ENCODE measurements around the gene ATF2. TPM values are rescaled to one million over a fixed set of nuclear protein-coding genes. Genes with fewer than 3 reads are reported as not detected.
"Not testable (repeated sequence)": the region's sequence is repeated elsewhere in the genome, so short reads cannot be mapped to it uniquely, and the experiment has no call there.

ATF2 gene
- total RNA-seq, 1 donor from 2014 or later, result 40.5 TPM

GRCh38 chr2:175107146-175107545 lies 60.9 kb downstream of the ATF2 start:
- no peak overlapping the region for H3K27ac ChIP-seq
- no peak overlapping the region for H3K4me3 ChIP-seq
- no peaks in the 10 kb centered on the region for H3K9me3 ChIP-seq
- intact Hi-C loops (cut with DNase I), result no loop called here
- H3K36me3 ChIP-seq, result peaks cover 0 to 4% of the 10 kb centered on the region in 2 donors
- TF ChIP-seq CTCF (IDR thresholded peaks at IDR 0.05) (no peak), POLR2AphosphoS5 (IDR thresholded peaks at IDR 0.05; ENCODE audit: insufficient read depth in 1 of 2, low read depth in 1 of 2) (no peak), POLR2A (IDR thresholded peaks at IDR 0.05) (no peak)
- H3K27me3 ChIP-seq, result no peaks in the 10 kb centered on the region
- DNase-seq (ENCODE audit: extremely low spot score in 2 of 2), result no peak
- H3K4me1 ChIP-seq, result no peaks in the 10 kb centered on the region

GRCh38 chr2:175103191-175103590 lies 64.8 kb downstream of the ATF2 start:
- Histone ChIP-seq H3K4me3 (no peak overlapping the region), H3K4me1 (no peaks in the 10 kb centered on the region), H3K9me3 (no peaks in the 10 kb centered on the region), H3K36me3 (peaks cover 0 to 4% of the 10 kb centered on the region in 2 donors), H3K27me3 (no peaks in the 10 kb centered on the region), H3K27ac (no peak overlapping the region)
- no peak for DNase-seq (ENCODE audit: extremely low spot score in 2 of 2)
- intact Hi-C loops (cut with DNase I), result no loop called here
- TF ChIP-seq POLR2A (IDR thresholded peaks at IDR 0.05) (no peak), CTCF (IDR thresholded peaks at IDR 0.05) (no peak), POLR2AphosphoS5 (IDR thresholded peaks at IDR 0.05; ENCODE audit: insufficient read depth in 1 of 2, low read depth in 1 of 2) (no peak)

GRCh38 chr2:175101514-175101913 lies 66.5 kb downstream of the ATF2 start:
- Histone ChIP-seq H3K4me3 (no peak overlapping the region), H3K27me3 (no peaks in the 10 kb centered on the region), H3K27ac (no peak overlapping the region), H3K9me3 (no peaks in the 10 kb centered on the region), H3K36me3 (peaks cover 4% of the 10 kb centered on the region in 2 donors), H3K4me1 (no peaks in the 10 kb centered on the region)
- DNase-seq (ENCODE audit: extremely low spot score in 2 of 2), result no peak
- intact Hi-C loops (cut with DNase I), result no loop called here
- TF ChIP-seq POLR2AphosphoS5 (IDR thresholded peaks at IDR 0.05; ENCODE audit: insufficient read depth in 1 of 2, low read depth in 1 of 2) (no peak), POLR2A (IDR thresholded peaks at IDR 0.05) (no peak), CTCF (IDR thresholded peaks at IDR 0.05) (no peak)

GRCh38 chr2:175097297-175097696 lies 70.7 kb downstream of the ATF2 start:
- no peak overlapping the region for H3K4me3 ChIP-seq
- TF ChIP-seq POLR2A (IDR thresholded peaks at IDR 0.05), result no peak
- TF ChIP-seq POLR2AphosphoS5 (IDR thresholded peaks at IDR 0.05; ENCODE audit: insufficient read depth in 1 of 2, low read depth in 1 of 2), result no peak
- TF ChIP-seq CTCF (IDR thresholded peaks at IDR 0.05), result no peak
- no peaks in the 10 kb centered on the region for H3K4me1 ChIP-seq
- H3K36me3 ChIP-seq, result peaks cover 4 to 23% of the 10 kb centered on the region in 2 donors
- H3K27ac ChIP-seq, result no peak overlapping the region
- intact Hi-C loops (cut with DNase I), result no loop called here
- H3K27me3 ChIP-seq, result no peaks in the 10 kb centered on the region
- no peaks in the 10 kb centered on the region for H3K9me3 ChIP-seq
- DNase-seq (ENCODE audit: extremely low spot score in 2 of 2), result no peak

- H3K4me1 ChIP-seq; DNase-seq (ENCODE audit: extremely low spot score in 2 of 2); intact Hi-C loops (cut with DNase I); H3K4me3 ChIP-seq; H3K36me3 ChIP-seq; H3K27me3 ChIP-seq; H3K27ac ChIP-seq; H3K9me3 ChIP-seq: not testable (repeated sequence)
These were observed 83.9 kb downstream of the ATF2 start for GRCh38 chr2:175084117-175084516.

- Histone ChIP-seq H3K4me3 (no peak overlapping the region), H3K27me3 (no peaks in the 10 kb centered on the region), H3K4me1 (no peaks in the 10 kb centered on the region), H3K9me3 (no peaks in the 10 kb centered on the region), H3K36me3 (peaks cover 0 to 13% of the 10 kb centered on the region in 2 donors), H3K27ac (no peak overlapping the region)
- intact Hi-C loops (cut with DNase I), result no loop called here
- TF ChIP-seq CTCF (IDR thresholded peaks at IDR 0.05), result no peak
- no peak for TF ChIP-seq POLR2AphosphoS5 (IDR thresholded peaks at IDR 0.05; ENCODE audit: insufficient read depth in 1 of 2, low read depth in 1 of 2)
- no peak for TF ChIP-seq POLR2A (IDR thresholded peaks at IDR 0.05)
- DNase-seq (ENCODE audit: extremely low spot score in 2 of 2), result no peak
These were observed 87.5 kb downstream of the ATF2 start for GRCh38 chr2:175080479-175080878.

Data from vagina (tissue), 2 donors.